Erythroblast (primary cell): ENCODE measurements around the gene KRTAP10-3.
"Not testable (repeated sequence)": the region's sequence is repeated elsewhere in the genome, so short reads cannot be mapped to it uniquely, and the experiment has no call there.

Experiments
- DNase-seq, 2 experiments: peaks; one replicate each; lab custom pipeline; 2025; lab: John Stamatoyannopoulos, UW
- GATA1 ChIP-seq: IDR thresholded peaks from 2 replicates; pipeline ENCODE4 v1.6.1; 2011; ENCODE audit warnings: low read depth, mild to moderate bottlenecking, control low read depth, low read length, moderate library complexity
- POLR2A ChIP-seq: IDR thresholded peaks from 2 replicates; pipeline ENCODE4 v1.6.1; 2011; ENCODE audit warnings: mild to moderate bottlenecking, low read length

KRTAP10-3 gene

GRCh38 chr21:44552136-44552535, 6.5 kb downstream of the KRTAP10-3 start:
- TF ChIP-seq GATA1 (no peak), POLR2A (no peak)
- DNase-seq, result no peak

- TF ChIP-seq GATA1 (no peak), POLR2A (no peak)
These were observed 7.1 kb downstream of the KRTAP10-3 start, which contains the start of gene KRTAP10-2 for GRCh38 chr21:44551340-44551961. KRTAP10-2 (minus strand) TSS chr21:44551505; CDS start chr21:44551458, 47 bp downstream.

GRCh38 chr21:44550807-44551206, 7.8 kb downstream of the KRTAP10-3 start:
- DNase-seq, result no peak
- TF ChIP-seq GATA1 (no peak), POLR2A (no peak)

More at GRCh38 chr21:44551340-44551961, 7.1 kb downstream of the KRTAP10-3 start, which contains the start of gene KRTAP10-2:
- no peak for DNase-seq

- not testable (repeated sequence) for DNase-seq
These were observed 8.3 kb downstream of the KRTAP10-3 start for GRCh38 chr21:44550285-44550684.

GRCh38 chr21:44549525-44550211, 8.9 kb downstream of the KRTAP10-3 start:
- DNase-seq, result no peak
- TF ChIP-seq GATA1 (no peak), POLR2A (no peak)

- TF ChIP-seq GATA1, result no peak
- no peak for TF ChIP-seq POLR2A
- DNase-seq, result no peak
These were observed 9.7 kb downstream of the KRTAP10-3 start for GRCh38 chr21:44548922-44549321.

GRCh38 chr21:44548381-44548780, 10.2 kb downstream of the KRTAP10-3 start:
- no peak for TF ChIP-seq POLR2A
- TF ChIP-seq GATA1, result no peak
- DNase-seq, result no peak

- no peak for TF ChIP-seq GATA1
- no peak for TF ChIP-seq POLR2A
- DNase-seq, result no peak
These were observed 10.8 kb downstream of the KRTAP10-3 start for GRCh38 chr21:44547656-44548331.

- no peak for DNase-seq
- TF ChIP-seq GATA1, result no peak
- TF ChIP-seq POLR2A, result no peak
These were observed 14.0 kb downstream of the KRTAP10-3 start for GRCh38 chr21:44544566-44544965.

- no peak for DNase-seq
- no peak for TF ChIP-seq GATA1
- no peak for TF ChIP-seq POLR2A
These were observed 15.9 kb downstream of the KRTAP10-3 start for GRCh38 chr21:44542716-44543115.

- no peak for DNase-seq
- TF ChIP-seq POLR2A (no peak), GATA1 (no peak)
These were observed 17.8 kb downstream of the KRTAP10-3 start for GRCh38 chr21:44540741-44541288.

- TF ChIP-seq GATA1 (no peak), POLR2A (no peak)
These were observed 18.5 kb downstream of the KRTAP10-3 start, which contains the start of gene KRTAP10-1 for GRCh38 chr21:44539991-44540666. KRTAP10-1 (minus strand) TSS chr21:44540195; CDS start chr21:44540150, 45 bp downstream.

GRCh38 chr21:44539046-44539445, 19.5 kb downstream of the KRTAP10-3 start:
- DNase-seq, result no peak
- TF ChIP-seq GATA1 (no peak), POLR2A (no peak)

More at GRCh38 chr21:44539991-44540666, 18.5 kb downstream of the KRTAP10-3 start, which contains the start of gene KRTAP10-1:
- no peak for DNase-seq
